IPS-18c (cell line): Measurements from ENCODE around the gene FNDC1.

Source experiments
- H3K4me3 ChIP-seq: 2 replicates; pipeline ENCODE4 v1.7.0; 2013; ENCODE audit warnings: low read depth, mild to moderate bottlenecking, low read length, moderate library complexity; ENCODE audit not compliant: insufficient read depth
- H3K9me3 ChIP-seq: one replicate; pipeline ENCODE4 v1.6.1; 2013; ENCODE audit warnings: mild to moderate bottlenecking, low read length, moderate library complexity; ENCODE audit not compliant: control insufficient read depth, insufficient read depth

The FNDC1 gene

DNA sequence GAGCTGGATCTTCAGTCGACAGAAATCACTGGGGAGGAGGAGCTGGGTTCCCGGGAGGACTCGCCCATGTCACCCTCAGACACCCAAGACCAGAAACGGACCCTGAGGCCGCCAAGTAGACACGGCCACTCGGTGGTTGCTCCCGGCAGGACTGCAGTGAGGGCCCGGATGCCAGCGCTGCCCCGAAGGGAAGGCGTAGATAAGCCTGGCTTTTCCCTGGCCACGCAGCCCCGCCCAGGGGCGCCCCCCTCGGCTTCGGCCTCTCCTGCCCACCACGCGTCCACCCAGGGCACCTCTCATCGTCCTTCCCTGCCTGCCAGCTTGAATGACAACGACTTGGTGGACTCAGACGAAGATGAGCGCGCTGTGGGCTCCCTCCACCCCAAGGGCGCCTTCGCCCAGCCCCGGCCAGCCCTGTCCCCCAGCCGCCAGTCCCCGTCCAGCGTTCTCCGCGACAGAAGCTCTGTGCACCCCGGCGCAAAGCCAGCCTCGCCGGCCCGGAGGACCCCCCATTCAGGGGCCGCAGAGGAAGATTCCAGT is 63.0 kb downstream of the FNDC1 start:
- H3K9me3 ChIP-seq = peaks cover 2% of the 10 kb centered on the region
- no peak overlapping the region for H3K4me3 ChIP-seq

GRCh38 chr6:159232751-159233150 is 63.6 kb downstream of the FNDC1 start:
- Histone ChIP-seq H3K9me3 (peaks cover 2% of the 10 kb centered on the region), H3K4me3 (no peak overlapping the region)

DNA sequence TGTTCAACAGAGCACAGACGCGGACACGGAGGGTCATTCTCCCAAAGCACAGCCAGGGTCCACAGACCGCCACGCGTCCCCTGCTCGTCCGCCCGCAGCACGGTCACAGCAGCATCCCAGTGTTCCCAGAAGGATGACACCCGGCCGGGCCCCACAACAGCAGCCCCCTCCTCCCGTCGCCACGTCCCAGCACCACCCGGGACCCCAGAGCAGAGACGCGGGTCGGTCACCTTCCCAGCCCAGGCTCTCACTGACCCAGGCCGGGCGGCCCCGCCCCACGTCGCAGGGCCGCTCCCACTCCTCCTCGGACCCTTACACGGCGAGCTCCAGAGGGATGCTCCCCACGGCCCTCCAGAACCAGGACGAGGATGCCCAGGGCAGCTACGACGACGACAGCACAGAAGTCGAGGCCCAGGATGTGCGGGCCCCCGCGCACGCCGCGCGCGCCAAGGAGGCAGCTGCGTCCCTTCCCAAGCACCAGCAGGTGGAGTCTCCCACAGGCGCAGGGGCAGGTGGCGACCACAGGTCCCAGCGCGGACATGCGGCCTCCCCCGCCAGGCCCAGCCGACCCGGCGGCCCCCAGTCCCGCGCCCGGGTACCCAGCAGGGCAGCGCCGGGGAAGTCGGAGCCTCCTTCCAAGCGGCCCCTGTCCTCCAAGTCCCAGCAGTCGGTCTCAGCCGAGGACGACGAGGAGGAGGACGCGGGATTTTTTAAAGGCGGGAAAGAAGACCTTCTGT is 64.3 kb downstream of the FNDC1 start:
- Histone ChIP-seq H3K9me3 (peaks cover 2% of the 10 kb centered on the region), H3K4me3 (peak overlapping the region; percentile 40)

DNA sequence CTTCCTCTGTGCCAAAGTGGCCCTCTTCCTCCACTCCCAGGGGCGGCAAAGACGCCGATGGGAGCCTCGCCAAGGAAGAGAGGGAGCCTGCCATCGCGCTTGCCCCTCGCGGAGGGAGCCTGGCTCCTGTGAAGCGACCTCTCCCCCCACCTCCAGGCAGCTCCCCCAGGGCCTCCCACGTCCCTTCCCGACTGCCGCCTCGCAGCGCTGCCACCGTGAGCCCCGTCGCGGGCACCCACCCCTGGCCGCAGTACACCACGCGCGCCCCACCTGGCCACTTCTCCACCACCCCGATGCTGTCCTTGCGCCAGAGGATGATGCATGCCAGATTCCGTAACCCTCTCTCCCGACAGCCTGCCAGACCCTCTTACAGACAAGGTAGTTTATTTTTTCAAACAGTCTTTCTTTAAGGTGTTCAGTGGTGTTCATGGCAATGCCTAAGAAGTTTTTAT is 64.9 kb downstream of the FNDC1 start:
- Histone ChIP-seq H3K4me3 (peak overlapping the region; percentile 40; the same call in 1 of the 2 replicates), H3K9me3 (peaks cover 2% of the 10 kb centered on the region)

DNA sequence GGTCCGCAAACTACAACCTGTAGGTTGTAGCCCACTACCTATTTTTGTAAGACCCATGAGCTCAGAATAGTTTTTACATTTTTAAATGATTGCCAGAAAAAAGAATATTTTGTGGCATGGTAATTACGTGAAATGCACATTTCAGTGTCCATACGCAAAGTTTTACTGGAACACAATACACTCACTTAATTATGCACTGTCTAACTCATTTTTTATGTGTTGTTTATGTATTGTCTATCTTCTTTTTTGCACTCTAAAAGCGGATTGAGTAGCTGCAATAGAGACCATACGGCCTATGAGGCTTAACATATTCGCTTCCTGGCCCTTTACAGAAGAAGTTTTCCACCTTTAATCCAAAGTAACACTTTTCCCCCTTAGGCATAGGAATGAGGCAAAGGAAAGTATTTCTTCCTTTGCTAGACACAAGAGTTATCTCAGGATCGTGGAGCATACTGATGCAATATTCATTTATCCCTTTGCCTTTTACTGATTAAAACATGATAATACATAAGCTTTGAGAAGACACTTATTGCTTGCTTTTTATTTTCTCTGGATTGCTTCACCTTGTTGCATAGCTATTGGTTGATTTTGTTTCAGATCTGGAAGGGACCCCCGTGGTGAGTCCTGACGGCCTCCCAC is 69.8 kb downstream of the FNDC1 start:
- Histone ChIP-seq H3K4me3 (no peak overlapping the region), H3K9me3 (no peaks in the 10 kb centered on the region)

GRCh38 chr6:159249128-159249527 is 79.9 kb downstream of the FNDC1 start:
- Histone ChIP-seq H3K4me3 (no peak overlapping the region), H3K9me3 (no peaks in the 10 kb centered on the region)

- Histone ChIP-seq H3K9me3 (no peaks in the 10 kb centered on the region), H3K4me3 (no peak overlapping the region)
Observed at GRCh38 chr6:159249752-159250151, 80.6 kb downstream of the FNDC1 start.

DNA sequence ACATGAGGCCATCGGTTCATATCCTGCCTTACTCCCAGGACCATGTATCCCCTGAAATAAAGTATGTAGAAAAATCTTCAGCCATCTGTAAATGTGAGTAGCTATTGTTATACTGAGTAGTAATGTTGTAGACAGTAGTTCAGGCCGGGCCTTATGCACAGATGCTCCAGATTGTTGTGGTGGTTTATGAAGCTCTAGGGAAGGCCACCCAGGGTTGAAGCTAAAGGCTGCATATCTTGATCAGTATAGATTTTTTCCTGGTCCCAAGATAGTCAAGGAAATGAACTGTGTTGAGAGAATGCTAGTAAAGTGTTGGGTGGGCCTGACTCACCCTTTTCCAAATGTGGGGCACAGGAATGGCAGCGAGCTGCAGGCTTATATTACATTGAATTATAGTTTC is 81.4 kb downstream of the FNDC1 start:
- no peak overlapping the region for H3K4me3 ChIP-seq
- H3K9me3 ChIP-seq = peaks cover under 1% of the 10 kb centered on the region

DNA sequence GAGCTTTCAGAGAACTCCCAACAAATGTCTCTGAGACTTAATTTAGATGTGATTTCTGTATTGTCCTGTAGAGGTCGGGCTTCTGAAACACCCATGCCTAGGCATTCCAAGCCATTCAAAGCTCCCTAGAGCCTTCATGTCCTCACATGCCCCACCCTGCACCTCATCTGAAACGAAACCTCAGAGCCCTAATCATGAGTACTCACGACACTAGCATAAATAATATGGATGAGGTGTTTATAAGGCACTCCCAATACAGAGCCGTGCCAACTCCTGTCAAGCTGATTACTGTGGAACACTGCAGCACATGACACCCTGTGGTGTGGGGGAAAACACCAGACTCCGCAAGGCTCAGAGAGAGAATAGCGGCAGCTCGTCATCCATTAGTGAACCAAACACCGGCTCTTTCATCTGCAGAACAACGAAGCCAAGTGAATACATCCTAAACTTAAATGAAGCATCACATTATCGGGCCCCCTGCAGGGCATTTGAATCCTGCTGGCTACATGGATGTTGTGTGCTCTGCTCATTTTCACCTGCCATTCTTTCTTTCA is 83.8 kb downstream of the FNDC1 start:
- Histone ChIP-seq H3K4me3 (no peak overlapping the region), H3K9me3 (peaks cover 2% of the 10 kb centered on the region)

DNA sequence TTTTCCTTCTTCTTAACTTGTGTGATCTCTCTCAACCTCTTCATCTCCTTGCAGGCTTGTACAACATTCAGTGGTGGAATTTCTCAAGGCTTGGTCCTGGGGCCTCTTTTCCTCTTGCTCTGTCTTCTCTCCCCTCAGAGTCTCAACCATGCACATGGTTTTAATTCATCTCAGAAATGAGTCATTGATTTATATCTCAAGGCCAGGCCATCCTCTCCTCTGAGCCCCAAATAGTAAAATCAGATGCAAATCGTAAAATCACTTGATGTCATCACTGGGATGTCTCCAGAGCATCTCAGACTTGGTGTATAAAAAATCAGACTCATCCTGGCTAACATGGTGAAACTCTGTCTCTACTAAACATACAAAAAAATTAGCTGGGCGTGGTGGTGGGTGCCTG is 85.0 kb downstream of the FNDC1 start:
- H3K9me3 ChIP-seq = peaks cover 2% of the 10 kb centered on the region
- no peak overlapping the region for H3K4me3 ChIP-seq

DNA sequence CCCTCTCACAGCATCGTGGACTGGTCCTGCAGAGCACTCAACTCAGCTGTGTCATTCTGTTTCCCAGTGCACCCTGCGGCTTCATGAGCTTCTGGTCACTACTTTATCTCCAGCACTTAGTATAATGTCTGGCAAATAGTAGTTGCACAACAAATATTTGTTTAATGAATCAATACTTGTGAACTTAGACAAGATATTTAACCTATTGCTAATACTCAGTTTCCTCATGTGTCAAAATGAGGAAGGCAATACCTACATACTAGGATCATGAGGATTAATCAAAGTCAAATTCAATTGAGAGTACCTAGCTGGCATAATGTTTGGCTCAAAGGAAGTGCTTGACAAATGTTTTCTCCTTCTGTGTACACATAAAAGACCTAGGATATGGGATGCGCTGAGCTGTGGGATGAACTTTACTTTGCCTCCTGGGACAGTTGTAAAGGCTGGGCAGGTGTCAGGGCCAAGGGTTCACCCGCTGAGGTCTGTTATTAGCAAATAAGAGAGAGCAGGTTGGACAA is 86.3 kb downstream of the FNDC1 start:
- H3K9me3 ChIP-seq = peaks cover 2% of the 10 kb centered on the region
- no peak overlapping the region for H3K4me3 ChIP-seq

DNA sequence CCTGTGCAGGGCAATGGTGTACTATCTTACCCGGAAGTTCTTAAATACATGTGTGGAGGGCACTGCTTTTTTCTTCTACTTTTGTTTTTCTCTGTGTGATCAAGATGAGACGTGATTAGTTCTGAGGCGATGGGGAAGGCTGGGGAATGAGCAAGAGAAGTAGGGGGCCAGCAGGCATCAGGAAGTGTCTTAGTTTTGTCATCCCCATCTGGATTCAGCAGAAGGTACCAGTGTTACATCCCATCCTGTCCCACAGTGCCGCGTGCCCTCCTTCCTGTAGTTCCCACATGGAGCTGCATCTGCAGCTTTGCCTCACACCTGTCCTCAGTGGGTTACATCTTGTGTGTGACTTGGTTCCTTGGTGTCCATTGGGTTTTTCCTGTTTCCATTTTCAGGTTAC is 86.9 kb downstream of the FNDC1 start:
- Histone ChIP-seq H3K9me3 (peaks cover 2% of the 10 kb centered on the region), H3K4me3 (no peak overlapping the region)

DNA sequence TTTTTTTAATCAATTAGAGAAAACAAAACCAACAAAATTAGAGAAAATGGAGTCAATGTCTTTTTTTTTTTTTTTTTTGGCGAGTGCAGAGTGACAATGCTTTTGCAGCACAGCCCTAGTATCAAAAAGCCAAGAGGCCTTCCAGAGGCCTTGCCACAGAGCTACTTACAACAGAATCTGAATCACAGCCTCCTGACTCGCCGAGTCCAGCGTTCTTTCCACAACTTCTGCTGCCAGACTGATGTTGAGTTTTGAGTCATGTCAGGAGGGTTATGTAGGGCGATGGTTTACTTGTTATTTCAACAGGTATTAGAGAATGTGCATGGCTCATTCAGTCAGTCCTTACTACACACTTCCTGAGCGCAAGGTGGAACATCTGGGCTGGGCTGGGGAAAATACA is 88.6 kb downstream of the FNDC1 start:
- H3K4me3 ChIP-seq = no peak overlapping the region
- peaks cover 2% of the 10 kb centered on the region for H3K9me3 ChIP-seq

- H3K4me3 ChIP-seq = no peak overlapping the region
- H3K9me3 ChIP-seq = peaks cover 2% of the 10 kb centered on the region
Observed at GRCh38 chr6:159259441-159260125, 90.4 kb downstream of the FNDC1 start.

DNA sequence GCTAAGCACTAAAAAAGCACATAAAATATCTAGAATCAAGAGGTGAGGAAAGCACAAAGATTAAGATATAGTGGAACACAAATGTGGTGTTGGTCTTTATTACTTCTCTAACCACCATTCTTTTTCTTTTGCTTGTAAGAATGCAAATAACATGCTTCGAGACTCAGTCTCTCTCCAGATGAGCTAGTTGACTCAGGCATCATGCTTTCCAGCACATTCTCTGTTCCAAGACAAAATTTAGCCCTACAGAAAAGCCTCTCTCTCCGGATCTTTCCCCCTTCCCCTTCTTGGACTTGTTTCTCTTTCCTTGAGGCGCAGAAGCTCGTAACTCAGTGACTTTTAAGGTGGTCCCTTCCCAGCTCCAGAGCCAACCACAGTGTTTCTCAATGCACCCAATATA is 91.0 kb downstream of the FNDC1 start:
- Histone ChIP-seq H3K4me3 (no peak overlapping the region), H3K9me3 (peaks cover 2% of the 10 kb centered on the region)

GRCh38 chr6:159261995-159262394 is 92.8 kb downstream of the FNDC1 start:
- Histone ChIP-seq H3K4me3 (no peak overlapping the region), H3K9me3 (no peaks in the 10 kb centered on the region)

DNA sequence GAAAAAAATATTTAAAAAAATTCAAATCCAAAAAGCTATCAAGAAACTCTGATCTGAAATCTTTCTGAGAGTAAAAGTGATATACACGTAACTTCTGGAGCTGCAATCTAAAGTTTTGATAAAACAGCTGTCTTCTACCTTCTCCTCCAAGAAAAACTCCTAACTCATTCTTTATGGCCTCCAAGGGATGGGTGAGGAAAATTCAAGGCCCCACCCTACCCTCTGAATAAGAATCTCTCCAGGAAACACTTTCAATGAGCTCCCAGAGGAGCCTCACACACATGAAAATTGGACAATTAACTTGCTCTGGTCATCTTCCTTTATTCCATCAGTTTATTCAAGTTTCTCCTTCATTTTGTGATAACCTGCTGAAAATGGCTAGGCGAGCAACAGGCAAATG is 93.4 kb downstream of the FNDC1 start:
- Histone ChIP-seq H3K9me3 (no peaks in the 10 kb centered on the region), H3K4me3 (no peak overlapping the region)
